ENCODE data around the gene ABCG8. TPM values are rescaled to one million over a fixed set of nuclear protein-coding genes. Genes with fewer than 3 reads are reported as not detected.

The ABCG8 gene
- total RNA-seq, 1 experiment from 2014 or later, result not detected

DNA sequence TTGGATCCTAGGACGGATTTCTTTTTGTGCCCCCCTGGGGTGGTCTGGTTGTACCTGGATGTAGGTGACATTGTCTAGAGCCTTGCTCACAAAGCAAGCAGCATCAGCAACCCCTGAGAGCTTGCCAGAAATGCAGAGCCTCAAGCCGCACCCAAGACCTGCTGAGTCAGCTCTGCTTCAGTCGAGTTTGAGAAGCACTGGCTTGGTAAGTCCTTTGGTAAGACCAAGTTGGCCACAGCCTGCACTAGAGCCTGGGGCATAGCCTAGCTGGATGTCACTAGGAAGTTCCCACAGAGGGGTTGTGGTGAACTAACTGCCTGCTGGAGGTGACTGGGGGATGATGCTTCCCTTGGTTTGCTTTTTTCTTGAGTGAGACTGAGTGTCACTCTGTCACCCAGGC is 6.3 kb upstream of the ABCG8 start:
- no peaks in the 10 kb centered on the region for H4K20me1 ChIP-seq (ENCODE audit: insufficient read depth, low read depth, low read length)
- H3K36me3 ChIP-seq (ENCODE audit: insufficient read depth, low read length), result no peaks in the 10 kb centered on the region
- no peak overlapping the region for H3K27ac ChIP-seq (ENCODE audit: low read length)
- no peaks in the 10 kb centered on the region for H3K9me3 ChIP-seq (ENCODE audit: low read length)
- no peaks in the 10 kb centered on the region for H3K4me1 ChIP-seq (ENCODE audit: low read length)
- H3K79me2 ChIP-seq (ENCODE audit: low read length), result no peaks in the 10 kb centered on the region
- H3K4me2 ChIP-seq (ENCODE audit: low read depth, low read length, poor library complexity, severe bottlenecking), result no peak overlapping the region
- DNase-seq, result no peak
- no peak overlapping the region for H3K9ac ChIP-seq (ENCODE audit: low read length)
- H2AFZ ChIP-seq (ENCODE audit: low read length), result no peak overlapping the region
- H3K9me2 ChIP-seq (replicated peaks; ENCODE audit: insufficient read depth, low read length), result no peaks in the 10 kb centered on the region
- H3K27me3 ChIP-seq (ENCODE audit: low read length), result no peaks in the 10 kb centered on the region
- H3K4me3 ChIP-seq (ENCODE audit: low read length), result no peak overlapping the region

DNA sequence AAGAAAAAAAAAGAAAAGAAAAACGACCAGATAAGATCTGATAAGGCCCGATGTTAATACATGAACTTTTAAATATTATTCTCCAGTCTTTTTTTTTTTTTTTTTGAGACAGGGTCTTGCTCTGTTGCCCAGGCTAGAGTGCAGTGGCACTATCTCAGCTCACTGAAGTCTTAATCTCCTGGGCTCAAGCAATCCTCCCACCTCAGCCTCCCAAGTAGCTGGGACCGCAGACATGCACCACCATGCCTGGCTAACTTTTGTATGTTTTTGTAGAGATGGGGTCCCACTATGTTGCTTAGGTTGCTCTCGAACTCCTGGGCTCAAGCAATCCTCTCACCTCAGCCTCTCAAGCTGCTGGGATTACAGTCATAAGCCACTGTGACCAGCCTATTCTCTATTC is 1.7 kb upstream of the ABCG8 start:
- no peak for DNase-seq
- H3K4me2 ChIP-seq (ENCODE audit: low read depth, low read length, poor library complexity, severe bottlenecking), result no peak overlapping the region

DNA sequence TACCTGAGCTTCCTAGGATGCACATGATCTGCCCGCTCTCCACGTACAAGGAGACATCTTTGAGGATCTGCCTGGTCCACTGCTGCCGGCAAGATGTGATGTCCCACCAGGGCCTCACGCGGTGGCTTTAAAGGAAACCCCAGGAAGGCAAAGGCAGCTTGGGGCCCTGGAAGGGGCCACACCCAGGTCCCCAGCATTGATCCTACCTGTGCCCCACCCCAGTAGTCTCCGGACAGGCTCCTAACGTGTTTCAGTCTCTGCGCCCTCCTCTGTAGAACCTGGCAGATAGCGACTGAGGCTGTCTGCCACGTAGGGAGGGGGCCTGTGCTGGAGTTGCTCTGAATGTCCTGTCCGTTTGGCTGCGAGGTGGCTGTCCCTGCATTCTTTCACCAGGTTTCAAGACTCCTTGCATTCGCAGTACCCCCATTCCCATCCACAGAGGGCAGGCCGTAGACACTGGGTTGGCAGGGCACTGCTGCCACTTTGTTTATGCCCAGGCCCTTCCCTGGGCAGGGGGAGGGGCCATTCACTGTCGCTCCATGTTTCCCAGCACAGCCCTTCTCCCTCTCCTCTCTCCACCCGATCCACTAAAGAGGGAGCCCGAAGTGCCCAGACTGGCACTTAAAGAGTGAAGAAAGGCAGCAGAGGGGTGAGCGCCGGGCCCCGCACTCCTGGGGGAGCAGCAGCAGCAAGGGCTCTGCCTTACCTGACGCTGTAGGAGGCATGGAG is 776 bp upstream of the ABCG8 start:
- Histone ChIP-seq H4K20me1 (ENCODE audit: insufficient read depth, low read depth, low read length) (no peaks in the 10 kb centered on the region), H3K4me3 (ENCODE audit: low read length) (no peak overlapping the region), H3K27me3 (ENCODE audit: low read length) (no peaks in the 10 kb centered on the region), H3K9ac (ENCODE audit: low read length) (no peak overlapping the region), H3K36me3 (ENCODE audit: insufficient read depth, low read length) (no peaks in the 10 kb centered on the region), H2AFZ (ENCODE audit: low read length) (no peak overlapping the region), H3K4me1 (ENCODE audit: low read length) (no peaks in the 10 kb centered on the region), H3K4me2 (ENCODE audit: low read depth, low read length, poor library complexity, severe bottlenecking) (no peak overlapping the region), H3K79me2 (ENCODE audit: low read length) (no peaks in the 10 kb centered on the region), H3K9me3 (ENCODE audit: low read length) (no peaks in the 10 kb centered on the region), H3K9me2 (replicated peaks; ENCODE audit: insufficient read depth, low read length) (no peaks in the 10 kb centered on the region), H3K27ac (ENCODE audit: low read length) (no peak overlapping the region)
- no peak for DNase-seq

More for the DNA sequence above, 1.7 kb upstream of the ABCG8 start:
- Histone ChIP-seq H3K36me3 (ENCODE audit: insufficient read depth, low read length) (no peaks in the 10 kb centered on the region), H2AFZ (ENCODE audit: low read length) (no peak overlapping the region), H3K4me1 (ENCODE audit: low read length) (no peaks in the 10 kb centered on the region), H3K4me3 (ENCODE audit: low read length) (no peak overlapping the region), H3K9me2 (replicated peaks; ENCODE audit: insufficient read depth, low read length) (no peaks in the 10 kb centered on the region), H3K9ac (ENCODE audit: low read length) (no peak overlapping the region), H3K27me3 (ENCODE audit: low read length) (no peaks in the 10 kb centered on the region), H3K27ac (ENCODE audit: low read length) (no peak overlapping the region), H4K20me1 (ENCODE audit: insufficient read depth, low read depth, low read length) (no peaks in the 10 kb centered on the region), H3K79me2 (ENCODE audit: low read length) (no peaks in the 10 kb centered on the region), H3K9me3 (ENCODE audit: low read length) (no peaks in the 10 kb centered on the region)

DNA sequence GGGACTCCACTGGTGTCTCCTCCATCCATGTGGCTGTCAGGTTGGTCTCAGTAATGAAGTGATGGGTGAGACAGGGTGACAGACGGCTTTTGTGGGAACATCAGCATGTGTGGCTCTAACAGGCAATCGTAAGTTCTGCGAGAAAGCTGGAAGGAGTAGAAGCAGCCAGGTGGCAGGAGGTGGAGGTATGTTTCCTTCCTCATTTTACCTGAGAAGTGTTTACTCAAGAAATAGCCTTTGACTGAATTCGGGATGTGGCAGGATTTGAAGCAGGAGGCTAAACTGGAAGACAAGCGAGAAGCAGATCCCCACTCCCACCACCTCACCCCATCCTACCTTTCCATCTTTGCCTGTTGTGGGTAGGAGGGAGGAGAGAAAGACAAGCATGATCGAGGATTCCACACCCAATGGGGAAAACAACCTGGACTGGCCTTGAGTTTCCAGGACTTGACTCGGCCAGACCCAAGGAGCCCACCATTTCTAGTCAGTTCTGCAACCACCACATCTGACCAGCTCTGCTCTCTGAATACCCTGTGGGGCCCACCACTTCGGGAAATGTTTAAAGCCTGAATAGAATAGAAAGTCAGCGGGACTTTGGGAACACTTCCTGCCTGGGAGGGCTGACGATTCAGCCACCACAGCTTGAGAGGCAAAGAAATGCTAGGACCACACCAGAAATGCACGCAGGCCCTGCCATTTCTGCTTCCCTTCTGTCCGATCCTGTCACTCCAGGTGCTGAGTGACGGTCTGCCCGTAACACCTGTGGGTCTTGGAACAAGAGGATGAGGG is 1.2 kb downstream of the ABCG8 start:
- Histone ChIP-seq H3K79me2 (ENCODE audit: low read length) (no peaks in the 10 kb centered on the region), H3K4me1 (ENCODE audit: low read length) (no peaks in the 10 kb centered on the region), H3K4me2 (ENCODE audit: low read depth, low read length, poor library complexity, severe bottlenecking) (no peak overlapping the region), H3K9me3 (ENCODE audit: low read length) (no peaks in the 10 kb centered on the region), H3K9ac (ENCODE audit: low read length) (no peak overlapping the region), H3K9me2 (replicated peaks; ENCODE audit: insufficient read depth, low read length) (no peaks in the 10 kb centered on the region), H3K27ac (ENCODE audit: low read length) (no peak overlapping the region), H3K27me3 (ENCODE audit: low read length) (no peaks in the 10 kb centered on the region), H2AFZ (ENCODE audit: low read length) (no peak overlapping the region), H3K4me3 (ENCODE audit: low read length) (no peak overlapping the region), H3K36me3 (ENCODE audit: insufficient read depth, low read length) (no peaks in the 10 kb centered on the region), H4K20me1 (ENCODE audit: insufficient read depth, low read depth, low read length) (no peaks in the 10 kb centered on the region)
- DNase-seq, result no peak

DNA sequence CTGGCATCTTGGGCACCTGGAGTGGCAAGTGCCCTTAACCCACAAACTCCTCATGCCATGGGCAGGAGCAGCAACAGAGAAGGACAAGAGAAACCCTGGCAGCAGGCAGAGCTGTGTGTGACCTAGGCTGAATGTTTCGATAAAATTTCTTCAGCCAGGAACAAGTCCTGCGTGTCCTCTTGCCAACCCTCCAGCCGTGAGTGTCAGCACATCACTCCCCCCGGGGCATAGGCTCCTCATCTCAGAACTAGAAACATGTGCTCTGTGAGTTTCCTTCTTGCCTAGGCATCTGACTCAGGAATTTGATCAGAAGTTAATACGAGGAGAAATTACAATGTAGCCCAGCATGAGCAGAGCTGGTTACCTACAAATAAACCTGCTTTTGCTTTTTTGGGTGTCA is 2.2 kb downstream of the ABCG8 start:
- Histone ChIP-seq H3K9me3 (ENCODE audit: low read length) (no peaks in the 10 kb centered on the region), H3K27me3 (ENCODE audit: low read length) (no peaks in the 10 kb centered on the region), H3K27ac (ENCODE audit: low read length) (no peak overlapping the region), H2AFZ (ENCODE audit: low read length) (no peak overlapping the region), H3K9ac (ENCODE audit: low read length) (no peak overlapping the region), H3K4me2 (ENCODE audit: low read depth, low read length, poor library complexity, severe bottlenecking) (no peak overlapping the region), H3K36me3 (ENCODE audit: insufficient read depth, low read length) (no peaks in the 10 kb centered on the region), H3K4me1 (ENCODE audit: low read length) (no peaks in the 10 kb centered on the region), H4K20me1 (ENCODE audit: insufficient read depth, low read depth, low read length) (no peaks in the 10 kb centered on the region), H3K9me2 (replicated peaks; ENCODE audit: insufficient read depth, low read length) (no peaks in the 10 kb centered on the region), H3K4me3 (ENCODE audit: low read length) (no peak overlapping the region), H3K79me2 (ENCODE audit: low read length) (no peaks in the 10 kb centered on the region)
- DNase-seq, result no peak

DNA sequence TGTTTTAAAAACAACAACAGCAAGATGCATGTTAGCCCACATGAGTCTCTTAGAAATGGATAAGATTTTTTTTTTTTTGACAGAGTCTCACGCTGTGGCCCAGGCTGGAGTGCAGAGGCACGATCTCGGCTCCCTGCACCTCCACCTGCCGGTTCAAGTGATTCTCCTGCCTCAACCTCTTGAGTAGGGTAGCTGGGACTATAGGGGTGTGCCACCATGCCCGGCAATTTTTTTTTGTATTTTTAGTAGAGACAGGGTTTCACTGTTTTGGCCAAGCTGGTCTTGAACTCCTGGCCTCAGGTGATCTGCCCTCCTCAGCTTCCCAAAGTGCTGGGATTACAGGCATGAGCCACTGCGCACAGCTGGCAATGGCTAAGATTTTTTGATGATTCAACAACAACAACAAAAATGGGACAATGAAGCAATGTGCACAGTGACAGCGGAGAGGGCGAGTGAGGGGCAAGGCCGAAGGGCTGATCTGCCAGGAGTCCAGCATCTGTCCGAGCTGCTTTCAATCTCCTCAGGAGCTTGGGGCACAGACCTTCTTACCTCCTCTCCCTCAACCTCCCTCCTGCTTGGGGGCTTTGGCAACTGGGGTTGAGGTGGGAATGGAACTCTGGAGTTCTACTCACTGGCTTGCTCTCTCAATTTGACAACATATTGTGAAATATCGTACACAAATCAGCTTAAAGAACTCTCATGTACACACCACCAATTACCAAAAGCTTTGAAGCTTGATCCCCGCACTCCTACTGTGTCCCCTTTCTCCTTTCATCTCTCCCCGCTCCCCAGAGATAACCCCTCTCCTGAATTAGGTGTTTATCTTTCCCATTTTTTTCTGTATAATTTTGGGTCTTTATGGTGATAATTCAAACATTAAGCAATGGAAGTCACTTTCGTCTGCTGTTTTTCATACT is 3.4 kb downstream of the ABCG8 start:
- H4K20me1 ChIP-seq (ENCODE audit: insufficient read depth, low read depth, low read length), result no peaks in the 10 kb centered on the region
- no peak overlapping the region for H3K4me3 ChIP-seq (ENCODE audit: low read length)
- no peaks in the 10 kb centered on the region for H3K36me3 ChIP-seq (ENCODE audit: insufficient read depth, low read length)
- H2AFZ ChIP-seq (ENCODE audit: low read length), result no peak overlapping the region
- H3K27me3 ChIP-seq (ENCODE audit: low read length), result no peaks in the 10 kb centered on the region
- DNase-seq, result no peak
- H3K9me2 ChIP-seq (replicated peaks; ENCODE audit: insufficient read depth, low read length), result no peaks in the 10 kb centered on the region
- H3K9ac ChIP-seq (ENCODE audit: low read length), result no peak overlapping the region
- no peaks in the 10 kb centered on the region for H3K9me3 ChIP-seq (ENCODE audit: low read length)
- H3K4me2 ChIP-seq (ENCODE audit: low read depth, low read length, poor library complexity, severe bottlenecking), result no peak overlapping the region
- no peaks in the 10 kb centered on the region for H3K79me2 ChIP-seq (ENCODE audit: low read length)
- no peak overlapping the region for H3K27ac ChIP-seq (ENCODE audit: low read length)
- H3K4me1 ChIP-seq (ENCODE audit: low read length), result no peaks in the 10 kb centered on the region

DNA sequence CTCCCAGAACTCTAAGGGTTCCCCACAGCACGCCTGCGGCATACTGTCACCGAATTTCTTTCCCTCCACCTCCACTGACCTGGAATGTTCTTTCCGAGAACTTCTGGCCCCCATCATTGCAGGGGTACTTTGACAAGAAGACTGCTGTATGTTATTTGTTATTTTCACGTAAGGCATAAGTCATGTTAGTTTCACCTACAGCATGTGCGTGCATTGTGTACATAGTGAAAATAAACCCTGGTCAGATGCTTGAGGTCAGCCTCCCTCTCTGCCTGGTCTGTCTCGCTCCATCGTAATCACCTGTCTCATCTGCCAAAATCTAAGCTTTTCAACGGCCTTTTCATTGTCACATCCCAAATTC is 4.1 kb downstream of the ABCG8 start:
- no peak overlapping the region for H3K9ac ChIP-seq (ENCODE audit: low read length)
- no peak overlapping the region for H2AFZ ChIP-seq (ENCODE audit: low read length)
- no peak overlapping the region for H3K4me2 ChIP-seq (ENCODE audit: low read depth, low read length, poor library complexity, severe bottlenecking)
- no peak for DNase-seq
- no peak overlapping the region for H3K27ac ChIP-seq (ENCODE audit: low read length)
- H3K4me1 ChIP-seq (ENCODE audit: low read length), result no peaks in the 10 kb centered on the region
- H3K4me3 ChIP-seq (ENCODE audit: low read length), result no peak overlapping the region
- H3K9me2 ChIP-seq (replicated peaks; ENCODE audit: insufficient read depth, low read length), result no peaks in the 10 kb centered on the region
- no peaks in the 10 kb centered on the region for H3K79me2 ChIP-seq (ENCODE audit: low read length)
- no peaks in the 10 kb centered on the region for H4K20me1 ChIP-seq (ENCODE audit: insufficient read depth, low read depth, low read length)
- H3K27me3 ChIP-seq (ENCODE audit: low read length), result no peaks in the 10 kb centered on the region
- H3K9me3 ChIP-seq (ENCODE audit: low read length), result no peaks in the 10 kb centered on the region
- no peaks in the 10 kb centered on the region for H3K36me3 ChIP-seq (ENCODE audit: insufficient read depth, low read length)

DNA sequence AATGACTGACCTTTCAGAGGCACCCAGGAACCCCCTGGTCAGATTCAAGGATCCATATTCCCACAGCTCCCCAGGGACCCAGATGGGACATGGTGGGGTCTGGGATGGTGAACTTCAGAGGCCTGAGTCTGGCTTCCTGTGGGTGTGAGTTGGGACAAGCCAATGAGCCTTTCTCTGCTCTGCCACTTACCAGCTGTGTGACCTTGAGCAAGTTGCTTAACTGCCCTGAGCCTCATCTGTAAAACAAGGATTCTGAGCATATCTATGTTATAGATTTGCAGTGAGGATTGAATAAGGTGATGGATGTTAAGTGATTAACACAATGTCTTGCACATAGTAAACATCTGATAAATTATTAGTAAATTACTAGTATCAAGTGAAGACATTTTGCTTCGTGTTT is 6.4 kb downstream of the ABCG8 start:
- Histone ChIP-seq H3K9me3 (ENCODE audit: low read length) (no peaks in the 10 kb centered on the region), H4K20me1 (ENCODE audit: insufficient read depth, low read depth, low read length) (no peaks in the 10 kb centered on the region), H3K27ac (ENCODE audit: low read length) (no peak overlapping the region), H3K36me3 (ENCODE audit: insufficient read depth, low read length) (no peaks in the 10 kb centered on the region), H2AFZ (ENCODE audit: low read length) (no peak overlapping the region), H3K4me1 (ENCODE audit: low read length) (no peaks in the 10 kb centered on the region), H3K9ac (ENCODE audit: low read length) (no peak overlapping the region), H3K4me3 (ENCODE audit: low read length) (no peak overlapping the region), H3K4me2 (ENCODE audit: low read depth, low read length, poor library complexity, severe bottlenecking) (no peak overlapping the region), H3K9me2 (replicated peaks; ENCODE audit: insufficient read depth, low read length) (no peaks in the 10 kb centered on the region), H3K27me3 (ENCODE audit: low read length) (no peaks in the 10 kb centered on the region), H3K79me2 (ENCODE audit: low read length) (no peaks in the 10 kb centered on the region)
- DNase-seq, result no peak

All from Karpas-422 (cell line).